Ovary (tissue), 9 donors: ENCODE measurements around the gene RAX. TPM values are rescaled to one million over a fixed set of nuclear protein-coding genes. Genes with fewer than 3 reads are reported as not detected.

Experiments
- DNase-seq, 5 donors: peaks; one replicate each; pipeline ENCODE4 v3.0.0-alpha.2; 2019 to 2020
- H3K27ac ChIP-seq, 2 donors: fragments of 200-600 bp; one replicate each; pipeline versions ENCODE4 v1.5.1 to v1.8.0; 2019 to 2022
- H3K27me3 ChIP-seq: fragments of 200-600 bp; one replicate; pipeline ENCODE4 v1.8.0; 2022
- H3K36me3 ChIP-seq: fragments of 200-600 bp; sonication (generic); one replicate; pipeline ENCODE4 v1.5.1; 2019
- H3K4me1 ChIP-seq: one replicate; pipeline ENCODE4 v1.8.1; 2013; ENCODE audit warnings: mild to moderate bottlenecking, moderate library complexity; ENCODE audit not compliant: insufficient read depth
- H3K4me3 ChIP-seq: fragments of 200-600 bp; sonication (generic); one replicate; pipeline ENCODE4 v1.5.1; 2017
- H3K9me3 ChIP-seq, 2 donors: fragments of 200-600 bp in 1 of 2; sonication (generic) in 1 of 2; one replicate each; pipeline versions ENCODE4 v1.5.1 to v1.8.1; 2013 to 2019; ENCODE audit warnings: mild to moderate bottlenecking in 1 of 2, moderate library complexity in 1 of 2
- EP300 ChIP-seq: sonication (generic); formaldehyde crosslinking; IDR thresholded peaks from one replicate; pipeline ENCODE4 v1.6.1; 2017; ENCODE audit warnings: antibody characterized with exemption
- POLR2A ChIP-seq: fragments of 450-650 bp; IDR thresholded peaks from one replicate; pipeline ENCODE4 v1.6.1; 2017; ENCODE audit warnings: antibody characterized with exemption, mild to moderate bottlenecking, moderate library complexity
- WGBS, 3 donors: extraction: QIAGEN DNeasy Blood & Tissue Kit in 1 of 3; methylation state at CpG; one replicate each; pipeline versions ENCODE4 v1.1.5 to v1.1.7; 2013 to 2017; 5-methylcytosine and 5-hydroxymethylcytosine counted together
- intact Hi-C, 4 donors: fragments of 100-400 bp; cut with DNase I; formaldehyde crosslinking; loops; one replicate each; pipeline versions ENCODE4 v1.11.0 to v1.15.1; 2022 to 2023
- polyA plus RNA-seq, 2 donors: library from polyadenylated mRNA; stranded (reverse); fragments of 200-250 nt in 1 of 2; fragments of 350-450 nt in 1 of 2; fragmentation: Illumina TruSeq in 1 of 2; extraction: RNeasy Lipid Tissue Mini Kit (QIAGEN cat#74804) in 1 of 2; gene quantifications; one replicate each; pipeline ENCODE4 v1.2.3, GENCODE V29; 2013 to 2014
- total RNA-seq, 7 donors: library from RNA; depleted of rRNA in 2 of 7; stranded (reverse); fragments of >200 nt in 2 of 7; fragmentation: NEBNext Ultra II Directional in 3 of 7; extraction: Animal tissue kit (Norgen Biotek cat#: 25700) in 3 of 7; gene quantifications; one replicate each; pipeline versions ENCODE4 v1.1.0 to v1.2.4, GENCODE V29; 2016 to 2023
- TF ChIP-seq, protein P1 (sequence below), 3 donors: fragments of 450-650 bp in 2 of 3; fragments of 200-600 bp in 1 of 3; IDR thresholded peaks; one replicate each; pipeline versions ENCODE4 v1.5.1 to v1.8.0; 2016 to 2022; ENCODE audit warnings: antibody characterized with exemption in 3 of 3, mild to moderate bottlenecking in 1 of 3
- donor health status: DM: no; HTN: no; CAD: no; lungs with moderate emphysema.
- donor health status: DM: no; HTN: no; CAD: no.
- donor health status: Bipolar disorder and iron deficiency.
- donor health status: DM: yes; HTN: yes; CAD: no.
- donor health status: DM: no; HTN: no; CAD: no.
- donor health status: DM: yes; HTN: yes; CAD: no.

Gene RAX
- total and polyA plus RNA-seq, 9 donors = not detected

DNA sequence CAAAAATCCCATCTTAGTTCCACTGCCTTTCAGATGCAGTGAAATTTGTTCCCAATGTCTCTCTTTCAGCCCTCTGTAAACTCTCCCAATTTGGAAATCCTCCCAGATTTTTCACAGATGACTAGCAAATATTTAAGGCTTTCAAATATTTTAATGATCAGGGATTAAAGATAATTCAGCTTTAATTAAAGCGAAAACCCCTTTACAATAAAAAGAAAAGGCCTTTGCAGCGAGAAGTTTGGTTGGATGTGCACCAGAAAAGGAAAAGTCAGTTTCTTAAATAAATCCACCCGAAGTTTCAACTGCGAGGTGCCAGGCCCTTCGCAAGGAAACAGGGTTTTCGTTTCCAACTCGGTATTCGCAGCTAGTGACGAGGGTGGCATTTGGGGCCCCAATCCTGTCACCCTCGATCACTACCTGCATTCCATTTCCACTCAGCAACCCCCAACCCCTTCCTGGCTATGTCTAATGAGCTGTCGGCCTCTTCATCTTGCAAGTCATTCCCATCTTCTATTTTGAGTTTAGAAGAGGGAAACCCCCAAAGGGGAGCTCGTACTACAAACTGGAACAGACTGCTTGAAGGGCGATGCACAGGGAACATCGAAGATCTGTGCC is 1.5 kb downstream of the RAX start:
- no peaks in the 10 kb centered on the region for H3K36me3 ChIP-seq
- intact Hi-C loops = no loop called here
- H3K27ac ChIP-seq = no peak overlapping the region
- no peak for DNase-seq
- WGBS, 3 donors = 19 to 31% (median 26%) methylated on average over 14 of the region's 14 CpGs
- H3K4me3 ChIP-seq = no peak overlapping the region
- TF ChIP-seq, protein P1, sequence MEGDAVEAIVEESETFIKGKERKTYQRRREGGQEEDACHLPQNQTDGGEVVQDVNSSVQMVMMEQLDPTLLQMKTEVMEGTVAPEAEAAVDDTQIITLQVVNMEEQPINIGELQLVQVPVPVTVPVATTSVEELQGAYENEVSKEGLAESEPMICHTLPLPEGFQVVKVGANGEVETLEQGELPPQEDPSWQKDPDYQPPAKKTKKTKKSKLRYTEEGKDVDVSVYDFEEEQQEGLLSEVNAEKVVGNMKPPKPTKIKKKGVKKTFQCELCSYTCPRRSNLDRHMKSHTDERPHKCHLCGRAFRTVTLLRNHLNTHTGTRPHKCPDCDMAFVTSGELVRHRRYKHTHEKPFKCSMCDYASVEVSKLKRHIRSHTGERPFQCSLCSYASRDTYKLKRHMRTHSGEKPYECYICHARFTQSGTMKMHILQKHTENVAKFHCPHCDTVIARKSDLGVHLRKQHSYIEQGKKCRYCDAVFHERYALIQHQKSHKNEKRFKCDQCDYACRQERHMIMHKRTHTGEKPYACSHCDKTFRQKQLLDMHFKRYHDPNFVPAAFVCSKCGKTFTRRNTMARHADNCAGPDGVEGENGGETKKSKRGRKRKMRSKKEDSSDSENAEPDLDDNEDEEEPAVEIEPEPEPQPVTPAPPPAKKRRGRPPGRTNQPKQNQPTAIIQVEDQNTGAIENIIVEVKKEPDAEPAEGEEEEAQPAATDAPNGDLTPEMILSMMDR (IDR thresholded peaks at IDR 0.05) = no peak
- TF ChIP-seq POLR2A = no peak
- TF ChIP-seq EP300 = no peak
- H3K4me1 ChIP-seq = peaks cover 2% of the 10 kb centered on the region
- H3K27me3 ChIP-seq = no peaks in the 10 kb centered on the region
- no peaks in the 10 kb centered on the region for H3K9me3 ChIP-seq

DNA sequence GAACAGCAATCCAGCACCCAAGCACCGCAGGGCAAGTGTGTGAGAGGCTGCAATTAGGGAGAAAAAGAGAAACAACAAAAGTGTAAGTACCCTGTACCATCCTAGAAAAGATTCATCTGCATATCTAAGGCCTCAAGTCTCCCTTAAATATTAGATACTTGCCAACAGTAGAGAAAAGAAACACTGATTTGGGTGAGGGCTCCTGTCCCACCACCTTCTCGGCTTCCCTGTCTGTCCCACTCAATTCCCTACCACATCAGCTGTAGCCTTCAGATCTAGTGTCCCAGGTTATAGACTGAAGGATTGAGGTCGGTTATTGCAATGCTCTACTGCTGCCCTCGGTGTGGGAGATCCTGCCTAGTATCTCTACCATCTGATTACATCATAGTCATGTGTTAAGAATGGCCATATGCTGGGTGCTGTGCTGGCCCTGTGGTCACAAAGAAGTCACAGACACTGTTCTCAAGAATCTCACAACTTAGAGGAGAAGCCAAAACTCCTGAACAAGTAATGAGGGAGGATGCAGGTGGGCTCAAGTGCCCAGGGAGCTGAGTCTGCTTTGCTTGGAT is 2.5 kb downstream of the RAX start:
- 21 to 22% (median 22%) methylated on average over 4 of the region's 4 CpGs for WGBS, 3 donors
- H3K4me1 ChIP-seq = peaks cover 2% of the 10 kb centered on the region
- DNase-seq = no peak
- H3K4me3 ChIP-seq = no peak overlapping the region
- TF ChIP-seq EP300 (no peak), POLR2A (no peak)
- TF ChIP-seq, protein P1 (IDR thresholded peaks at IDR 0.05) = no peak
- H3K36me3 ChIP-seq = no peaks in the 10 kb centered on the region
- H3K9me3 ChIP-seq = no peaks in the 10 kb centered on the region
- H3K27me3 ChIP-seq = no peaks in the 10 kb centered on the region
- intact Hi-C loops = no loop called here
- no peak overlapping the region for H3K27ac ChIP-seq

DNA sequence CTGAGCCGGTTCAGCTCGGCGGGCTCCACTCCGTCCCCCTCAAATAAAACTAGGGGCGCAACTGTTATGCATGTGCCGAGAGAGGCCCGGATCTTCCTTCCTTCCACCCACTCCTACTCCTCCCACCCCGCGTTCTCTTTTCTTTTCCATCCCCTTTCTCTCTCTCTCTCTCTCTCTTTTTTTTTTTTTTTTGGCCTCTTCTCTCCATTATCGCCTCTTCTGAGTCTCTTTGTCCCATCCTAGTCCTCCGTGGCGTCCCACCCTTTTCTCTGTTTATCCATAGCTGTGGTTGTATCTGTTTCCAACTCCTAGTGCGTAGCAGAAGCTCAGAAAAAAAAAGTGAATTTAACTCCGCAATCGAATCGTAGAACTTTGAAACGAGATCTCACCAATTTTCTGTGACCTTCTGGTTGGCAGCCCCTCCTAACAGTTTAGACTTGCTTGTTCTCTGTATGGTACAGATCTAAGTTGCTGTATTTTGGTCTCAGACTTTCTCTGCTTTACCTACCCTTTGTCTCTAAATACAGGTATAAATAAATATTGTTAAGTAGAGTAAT is 3.6 kb downstream of the RAX start:
- Histone ChIP-seq H3K4me3 (no peak overlapping the region), H3K9me3 (no peaks in the 10 kb centered on the region), H3K27me3 (no peaks in the 10 kb centered on the region), H3K27ac (no peak overlapping the region), H3K4me1 (peaks cover 2% of the 10 kb centered on the region), H3K36me3 (no peaks in the 10 kb centered on the region)
- intact Hi-C loops = no loop called here
- TF ChIP-seq EP300 = no peak
- TF ChIP-seq, protein P1 (IDR thresholded peaks at IDR 0.05) = no peak
- no peak for TF ChIP-seq POLR2A
- no peak for DNase-seq
- WGBS, 3 donors = 5 to 6% (median 6%) methylated on average over 17 of the region's 17 CpGs

DNA sequence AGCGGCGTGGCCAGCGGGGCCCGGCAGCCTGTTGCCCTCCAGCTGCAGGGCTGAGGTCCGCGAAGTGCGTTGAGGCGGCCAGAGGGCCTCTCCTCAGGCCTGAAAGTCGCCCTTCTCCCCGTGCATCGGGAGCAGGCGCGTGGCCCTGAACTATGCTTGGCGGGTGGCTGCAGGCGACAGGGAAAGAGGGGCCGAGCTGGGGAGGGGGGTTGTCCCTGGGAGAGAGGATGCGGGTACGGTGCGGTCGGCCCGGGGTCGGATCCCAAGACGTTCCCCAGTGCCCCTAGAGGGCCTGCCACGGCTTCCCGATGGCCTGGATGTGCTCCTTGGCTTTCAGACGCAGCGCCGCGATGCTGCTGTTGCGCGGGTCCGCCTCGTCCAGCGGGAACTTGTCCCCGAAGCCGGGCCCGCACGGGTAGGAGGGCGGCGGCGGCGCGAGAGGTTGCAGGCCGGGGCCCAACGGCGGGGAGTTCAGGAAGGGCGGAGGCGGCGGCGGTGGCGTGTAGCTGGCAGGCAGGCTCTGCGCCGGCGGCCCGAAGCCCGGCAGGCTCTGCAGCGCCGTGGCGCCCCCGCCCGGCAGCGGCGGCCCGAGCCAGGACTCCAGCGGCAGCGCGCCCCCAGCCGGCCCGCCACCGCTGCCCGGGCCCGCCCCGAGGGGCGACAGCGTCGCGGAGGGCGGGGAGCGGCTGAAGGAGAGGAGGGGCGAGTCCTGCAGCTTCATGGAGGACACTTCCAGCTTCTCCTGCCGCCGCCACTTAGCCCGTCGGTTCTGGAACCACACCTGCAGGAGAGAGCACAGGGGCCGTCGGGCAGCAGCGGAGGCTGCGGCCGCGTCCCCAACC is 4.3 kb downstream of the RAX start:
- Histone ChIP-seq H3K27me3 (no peaks in the 10 kb centered on the region), H3K9me3 (no peaks in the 10 kb centered on the region), H3K4me1 (peaks cover 2% of the 10 kb centered on the region), H3K36me3 (no peaks in the 10 kb centered on the region), H3K27ac (no peak overlapping the region), H3K4me3 (no peak overlapping the region)
- no peak for TF ChIP-seq EP300
- TF ChIP-seq POLR2A = no peak
- TF ChIP-seq, protein P1 (IDR thresholded peaks at IDR 0.05) = no peak
- intact Hi-C loops = no loop called here
- no peak for DNase-seq
- 2% methylated on average over 73 to 90 of the region's 90 CpGs for WGBS, 3 donors
